Gastroesophageal sphincter (tissue), 4 donors: ENCODE data around the gene TTBK2. TPM values are rescaled to one million over a fixed set of nuclear protein-coding genes. Genes with fewer than 3 reads are reported as not detected.
"Not testable (repeated sequence)": the region's sequence is repeated elsewhere in the genome, so short reads cannot be mapped to it uniquely, and the experiment has no call there.

ENCODE experiments used
- ATAC-seq: fragments of 150-250 bp; one replicate; pipeline ENCODE4 v1.9.1; 2016; ENCODE audit warnings: mild to moderate bottlenecking, moderate library complexity
- H3K27ac ChIP-seq, 4 donors: fragments of 200-600 bp; sonication (generic) in 3 of 4; 1 replicate in 3 of 4; 2 replicates in 1 of 4; pipeline ENCODE4 v1.5.1; 2016 to 2019
- H3K27me3 ChIP-seq: fragments of 200-600 bp; sonication (generic); one replicate; pipeline ENCODE4 v1.5.1; 2019
- H3K36me3 ChIP-seq, 2 donors: fragments of 200-600 bp; sonication (generic); one replicate each; pipeline ENCODE4 v1.5.1; 2019; ENCODE audit warnings: control low read depth in 1 of 2
- H3K4me1 ChIP-seq, 3 donors: fragments of 200-600 bp; sonication (generic); 1 replicate in 2 of 3; 2 replicates in 1 of 3; pipeline ENCODE4 v1.5.1; 2016 to 2019; ENCODE audit warnings: control low read depth in 2 of 3
- H3K4me3 ChIP-seq, 2 donors: fragments of 200-600 bp; sonication (generic); one replicate each; pipeline ENCODE4 v1.5.1; 2019; ENCODE audit warnings: mild to moderate bottlenecking in 1 of 2, moderate library complexity in 1 of 2
- H3K9me3 ChIP-seq, 3 donors: fragments of 200-600 bp; sonication (generic); one replicate each; pipeline ENCODE4 v1.5.1; 2017 to 2019; ENCODE audit warnings: control low read depth in 2 of 3
- EP300 ChIP-seq: sonication (generic); formaldehyde crosslinking; IDR thresholded peaks from one replicate; pipeline ENCODE4 v1.6.1; 2017; ENCODE audit warnings: antibody characterized with exemption, mild to moderate bottlenecking
- POLR2A ChIP-seq, 2 donors: fragments of 450-650 bp; IDR thresholded peaks; one replicate each; pipeline ENCODE4 v1.6.1; 2017; ENCODE audit warnings: antibody characterized with exemption in 2 of 2, mild to moderate bottlenecking in 2 of 2, moderate library complexity in 1 of 2
- POLR2AphosphoS5 ChIP-seq: sonication (generic); formaldehyde crosslinking; IDR thresholded peaks from one replicate; pipeline ENCODE4 v1.6.1; 2017; ENCODE audit warnings: antibody characterized with exemption
- whole genome bisulfite sequencing, 2 donors: methylation state at CpG; one replicate each; pipeline ENCODE4 v1.1.5; 2018; ENCODE audit warnings: low coverage in 1 of 2; 5-methylcytosine and 5-hydroxymethylcytosine counted together
- total RNA-seq, 4 donors: library from RNA; depleted of rRNA; stranded (reverse); fragments of >200 nt; gene quantifications; one replicate each; pipeline ENCODE4 v1.1.0, GENCODE V29; 2016
- TF ChIP-seq, protein P1 (sequence below), 4 experiments: fragments of 200-600 bp in 2 of 4; fragments of 450-650 bp in 2 of 4; sonication (generic) in 1 of 4; IDR thresholded peaks; one replicate each; pipeline ENCODE4 v1.5.1; 2017 to 2019; ENCODE audit warnings: antibody characterized with exemption in 4 of 4, mild to moderate bottlenecking in 2 of 4, moderate library complexity in 2 of 4

TTBK2 gene
- total RNA-seq, 4 donors from 2014 or later, result 21.2 to 24.4 (median 23.2) TPM

DNA sequence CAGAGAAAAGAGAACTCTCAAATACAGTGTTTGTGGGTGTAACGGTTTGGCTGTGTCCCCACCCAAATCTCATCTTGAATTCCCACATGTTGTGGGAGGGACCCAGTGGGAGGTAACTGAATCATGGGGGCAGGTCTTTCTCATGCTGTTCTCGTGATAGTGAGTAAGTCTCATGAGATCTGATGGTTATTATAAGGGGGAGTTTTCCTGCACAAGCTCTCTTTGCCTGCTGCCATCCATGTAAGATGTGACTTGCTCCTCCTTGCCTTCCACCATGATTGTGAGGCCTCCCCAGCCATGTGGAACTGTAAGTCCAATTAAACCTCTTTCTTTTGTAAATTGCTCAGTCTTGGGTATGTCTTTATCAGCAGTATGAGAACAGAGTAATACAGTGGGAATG is 158.8 kb downstream of the TTBK2 start:
- peaks cover 0 to 14% (median 0%) of the 10 kb centered on the region in 3 donors for H3K9me3 ChIP-seq
- H3K4me3 ChIP-seq, H3K27ac ChIP-seq, ATAC-seq, H3K4me1 ChIP-seq, H3K27me3 ChIP-seq: not testable (repeated sequence)
- WGBS, 2 donors, result 88 to 92% methylated on average over 2 of the region's 2 CpGs
- peaks cover 0 to 11% of the 10 kb centered on the region in 2 donors for H3K36me3 ChIP-seq

DNA sequence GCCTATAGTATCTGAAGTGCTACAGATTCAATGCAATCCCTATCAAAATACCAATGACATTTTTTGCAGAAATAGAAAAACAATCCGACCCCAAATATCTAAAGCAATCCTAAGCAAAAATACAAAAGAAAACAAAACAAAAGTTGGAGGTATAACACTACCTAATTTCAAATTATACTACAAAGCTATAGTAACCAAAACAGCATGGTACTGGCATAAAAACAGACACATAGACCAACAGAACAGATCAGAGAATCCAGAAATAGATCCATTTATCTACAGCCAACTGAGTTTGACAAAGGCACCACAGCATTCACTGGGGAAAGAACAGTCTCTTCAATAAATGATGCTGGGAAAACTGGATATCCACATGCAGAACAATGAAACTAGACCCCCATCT is 159.8 kb downstream of the TTBK2 start:
- peaks cover 0 to 14% (median 0%) of the 10 kb centered on the region in 3 donors for H3K9me3 ChIP-seq
- TF ChIP-seq, protein P1, sequence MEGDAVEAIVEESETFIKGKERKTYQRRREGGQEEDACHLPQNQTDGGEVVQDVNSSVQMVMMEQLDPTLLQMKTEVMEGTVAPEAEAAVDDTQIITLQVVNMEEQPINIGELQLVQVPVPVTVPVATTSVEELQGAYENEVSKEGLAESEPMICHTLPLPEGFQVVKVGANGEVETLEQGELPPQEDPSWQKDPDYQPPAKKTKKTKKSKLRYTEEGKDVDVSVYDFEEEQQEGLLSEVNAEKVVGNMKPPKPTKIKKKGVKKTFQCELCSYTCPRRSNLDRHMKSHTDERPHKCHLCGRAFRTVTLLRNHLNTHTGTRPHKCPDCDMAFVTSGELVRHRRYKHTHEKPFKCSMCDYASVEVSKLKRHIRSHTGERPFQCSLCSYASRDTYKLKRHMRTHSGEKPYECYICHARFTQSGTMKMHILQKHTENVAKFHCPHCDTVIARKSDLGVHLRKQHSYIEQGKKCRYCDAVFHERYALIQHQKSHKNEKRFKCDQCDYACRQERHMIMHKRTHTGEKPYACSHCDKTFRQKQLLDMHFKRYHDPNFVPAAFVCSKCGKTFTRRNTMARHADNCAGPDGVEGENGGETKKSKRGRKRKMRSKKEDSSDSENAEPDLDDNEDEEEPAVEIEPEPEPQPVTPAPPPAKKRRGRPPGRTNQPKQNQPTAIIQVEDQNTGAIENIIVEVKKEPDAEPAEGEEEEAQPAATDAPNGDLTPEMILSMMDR (IDR thresholded peaks at IDR 0.05), result no peak
- TF ChIP-seq POLR2A (IDR thresholded peaks at IDR 0.05), result no peak
- TF ChIP-seq POLR2AphosphoS5, result no peak
- TF ChIP-seq EP300, result no peak
- H3K4me1 ChIP-seq, result no peaks in the 10 kb centered on the region
- no peak overlapping the region for H3K27ac ChIP-seq
- H3K27me3 ChIP-seq, result no peaks in the 10 kb centered on the region
- peaks cover 0 to 11% of the 10 kb centered on the region in 2 donors for H3K36me3 ChIP-seq
- WGBS, 2 donors, result 89 to 100% methylated on average over 1 of the region's 1 CpG
- no peak for ATAC-seq
- no peak overlapping the region for H3K4me3 ChIP-seq

DNA sequence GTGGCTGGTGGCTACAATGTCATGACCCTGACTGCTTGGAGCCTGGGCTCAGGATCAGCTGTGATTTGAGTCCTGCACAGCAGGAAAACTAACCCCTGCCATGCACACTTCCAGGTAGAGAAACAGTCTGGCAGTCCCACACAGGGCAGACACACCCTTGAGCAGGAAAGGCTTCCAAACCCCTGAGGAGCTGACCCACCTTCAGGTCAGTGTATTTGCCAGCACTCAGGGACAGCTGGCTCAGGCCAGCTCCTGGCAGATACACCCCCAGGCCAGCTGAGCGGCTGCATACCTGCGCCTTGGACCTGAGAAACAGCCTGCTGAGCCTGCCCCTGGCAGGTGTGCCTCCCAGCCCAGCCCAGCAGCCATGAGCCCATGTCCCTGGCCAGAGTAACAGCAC is 161.5 kb downstream of the TTBK2 start:
- no CpG with 5 or more reads among the region's 2 CpGs for WGBS, 2 donors
- H3K4me1 ChIP-seq, result no peaks in the 10 kb centered on the region
- H3K4me3 ChIP-seq, result no peak overlapping the region
- TF ChIP-seq, protein P1 (IDR thresholded peaks at IDR 0.05), result no peak
- no peak for TF ChIP-seq POLR2A (IDR thresholded peaks at IDR 0.05)
- no peak for TF ChIP-seq EP300
- no peak for TF ChIP-seq POLR2AphosphoS5
- peaks cover 0 to 14% (median 0%) of the 10 kb centered on the region in 3 donors for H3K9me3 ChIP-seq
- no peak for ATAC-seq
- H3K27me3 ChIP-seq, result no peaks in the 10 kb centered on the region
- H3K36me3 ChIP-seq, result peaks cover 0 to 4% of the 10 kb centered on the region in 2 donors
- H3K27ac ChIP-seq, result no peak overlapping the region

DNA sequence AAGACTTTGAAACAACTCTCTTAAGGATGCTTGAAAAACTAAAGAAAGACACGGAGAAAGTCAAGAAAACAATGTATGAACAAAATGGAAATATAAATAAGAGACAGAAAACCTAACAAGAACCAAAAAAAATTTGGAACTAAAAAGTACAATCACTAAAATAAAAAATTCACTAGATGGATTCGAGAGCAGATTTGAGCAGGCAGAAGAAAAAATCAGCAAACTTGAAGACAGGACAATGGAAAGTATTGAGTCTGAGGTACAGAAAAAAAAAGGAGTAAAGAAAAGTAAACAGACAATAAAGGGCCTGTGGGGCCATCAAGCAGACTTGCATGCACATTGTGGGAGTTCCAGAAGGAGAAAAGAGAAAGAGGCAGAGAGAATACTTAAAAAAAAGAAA is 170.3 kb downstream of the TTBK2 start:
- Histone ChIP-seq H3K4me3 (no peak overlapping the region), H3K4me1 (no peaks in the 10 kb centered on the region), H3K27me3 (no peaks in the 10 kb centered on the region), H3K36me3 (peaks cover 0 to 42% of the 10 kb centered on the region in 2 donors), H3K9me3 (no peaks in the 10 kb centered on the region), H3K27ac (no peak overlapping the region)
- ATAC-seq, result no peak
- TF ChIP-seq, protein P1 (IDR thresholded peaks at IDR 0.05), result no peak
- no peak for TF ChIP-seq POLR2AphosphoS5
- TF ChIP-seq POLR2A (IDR thresholded peaks at IDR 0.05), result no peak
- no peak for TF ChIP-seq EP300
- 88 to 95% methylated on average over 2 of the region's 2 CpGs for WGBS, 2 donors

DNA sequence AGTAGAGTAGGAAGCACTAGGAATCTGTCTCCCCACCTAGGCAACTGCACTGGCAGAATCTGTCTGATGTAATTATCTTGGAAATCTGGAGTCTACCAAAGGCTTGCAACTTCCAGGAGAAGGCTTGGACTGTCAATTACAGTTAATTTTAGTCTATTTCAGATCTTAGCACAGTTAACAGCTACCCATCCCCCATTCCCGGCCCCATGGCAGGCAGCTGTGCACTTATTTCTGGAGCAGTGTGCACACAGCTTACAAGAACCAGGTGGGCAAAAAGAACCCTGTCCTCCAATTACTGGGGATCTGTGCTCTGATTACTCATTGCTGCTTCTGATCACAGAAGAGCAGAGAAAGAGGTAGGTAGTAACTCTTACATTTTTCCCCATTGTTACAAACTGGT is 171.3 kb downstream of the TTBK2 start:
- Histone ChIP-seq H3K36me3 (peaks cover 0 to 46% of the 10 kb centered on the region in 2 donors), H3K27me3 (no peaks in the 10 kb centered on the region), H3K4me1 (no peaks in the 10 kb centered on the region), H3K9me3 (no peaks in the 10 kb centered on the region), H3K27ac (no peak overlapping the region), H3K4me3 (no peak overlapping the region)
- no peak for ATAC-seq
- TF ChIP-seq EP300 (no peak), POLR2AphosphoS5 (no peak), POLR2A (IDR thresholded peaks at IDR 0.05) (no peak)
- TF ChIP-seq, protein P1 (IDR thresholded peaks at IDR 0.05), result no peak
- no CpG with 5 or more reads among the region's 1 CpG for WGBS, 2 donors
